ENCODE results near the gene PLA2G2F. TPM values are rescaled to one million over a fixed set of nuclear protein-coding genes. Genes with fewer than 3 reads are reported as not detected.

PLA2G2F gene
- polyA plus RNA-seq, 2 of the 4 experiments (the other 2 are of a cell fraction) = not detected

GRCh38 chr1:20093303-20093702, 45.8 kb upstream of the PLA2G2F start:
- POLR2A ChIA-PET = no interaction called here
- CTCF ChIA-PET = interaction anchor here (4.0 kb wide), 1 partner anchor 8 kb away, joined by 18 read pairs; no protein-coding TSS in a partner anchor
- no peak for DNase-seq (ENCODE audit: low read depth in 1 of 2, low spot score in 1 of 2)
- Histone ChIP-seq H3K27ac (no peak overlapping the region), H3K4me1 (no peaks in the 10 kb centered on the region), H3K4me3 (no peak overlapping the region), H3K4me2 (no peak overlapping the region), H3K9me3 (peaks cover 11% of the 10 kb centered on the region; the same call in 1 of the 3 replicates)
- 58% methylated on average over 3 of the region's 5 CpGs for WGBS (ENCODE audit: missing lambda C conversion rate)
- no peak for FAIRE-seq
- no peak for TF ChIP-seq ESRRA (IDR thresholded peaks at IDR 0.05; ENCODE audit: borderline replicate concordance, low read length)
- no peak for TF ChIP-seq POLR2A (IDR thresholded peaks at IDR 0.05; ENCODE audit: low read length)
- TF ChIP-seq TP53 (CRISPR knock-in tag; IDR thresholded peaks at IDR 0.05) = no peak
- TF ChIP-seq NPAS2 (CRISPR knock-in tag; IDR thresholded peaks at IDR 0.05; ENCODE audit: borderline replicate concordance) = no peak
- no peak for TF ChIP-seq HOXB13 (CRISPR knock-in tag; IDR thresholded peaks at IDR 0.05; ENCODE audit: low read depth)
- no peak for TF ChIP-seq HEYL (CRISPR knock-in tag; IDR thresholded peaks at IDR 0.05)
- no peak for TF ChIP-seq CEBPB (IDR thresholded peaks at IDR 0.05)
- TF ChIP-seq CBX8 (IDR thresholded peaks at IDR 0.05) = no peak
- no peak for TF ChIP-seq MYC (IDR thresholded peaks at IDR 0.05; ENCODE audit: borderline replicate concordance, low read length)
- TF ChIP-seq CHD2 (IDR thresholded peaks at IDR 0.05; ENCODE audit: low read length, partially characterized antibody) = no peak
- no peak for TF ChIP-seq FOXS1 (CRISPR knock-in tag; IDR thresholded peaks at IDR 0.05)
- no peak for TF ChIP-seq TFCP2L1 (CRISPR knock-in tag; IDR thresholded peaks at IDR 0.05)
- no peak for ATAC-seq

GRCh38 chr1:20093940-20094391, 45.2 kb upstream of the PLA2G2F start:
- Histone ChIP-seq H3K9me3 (peaks cover 11% of the 10 kb centered on the region; the same call in 1 of the 3 replicates), H3K4me2 (no peak overlapping the region), H3K4me1 (no peaks in the 10 kb centered on the region), H3K4me3 (no peak overlapping the region), H3K27ac (no peak overlapping the region)
- FAIRE-seq (no peak), DNase-seq (ENCODE audit: low read depth in 1 of 2, low spot score in 1 of 2) (no peak), ATAC-seq (no peak)
- WGBS (ENCODE audit: missing lambda C conversion rate) = 40% methylated on average over 5 of the region's 5 CpGs
- POLR2A ChIA-PET = no interaction called here
- TF ChIP-seq NPAS2 (CRISPR knock-in tag; IDR thresholded peaks at IDR 0.05; ENCODE audit: borderline replicate concordance) (no peak), BHLHE40 (IDR thresholded peaks at IDR 0.05; ENCODE audit: low read depth, low read length) (no peak), FOXS1 (CRISPR knock-in tag; IDR thresholded peaks at IDR 0.05) (no peak), HOXB5 (CRISPR knock-in tag; IDR thresholded peaks at IDR 0.05) (no peak), CHD2 (IDR thresholded peaks at IDR 0.05; ENCODE audit: low read length, partially characterized antibody) (no peak), MAX (IDR thresholded peaks at IDR 0.05) (no peak), NR3C1 (IDR thresholded peaks at IDR 0.05) (no peak), CBX2 (IDR thresholded peaks at IDR 0.05; ENCODE audit: borderline replicate concordance, low read depth) (no peak), CBX8 (IDR thresholded peaks at IDR 0.05) (no peak), EP300 (IDR thresholded peaks at IDR 0.05) (no peak), ESRRA (IDR thresholded peaks at IDR 0.05; ENCODE audit: borderline replicate concordance, low read length) (no peak), E2F6 (IDR thresholded peaks at IDR 0.05; ENCODE audit: borderline replicate concordance, low read depth) (no peak), TFCP2L1 (CRISPR knock-in tag; IDR thresholded peaks at IDR 0.05) (no peak), RAD21 (conservative IDR thresholded peaks at IDR 0.05 in 1 of 2, IDR thresholded peaks at IDR 0.05 in 1 of 2) (no peak), USF2 (IDR thresholded peaks at IDR 0.05) (no peak), HMGXB4 (CRISPR knock-in tag; IDR thresholded peaks at IDR 0.05; ENCODE audit: borderline replicate concordance) (no peak), ZFP36 (IDR thresholded peaks at IDR 0.05; ENCODE audit: borderline replicate concordance, partially characterized antibody) (no peak), JUNB (IDR thresholded peaks at IDR 0.05) (no peak), GATA3 (IDR thresholded peaks at IDR 0.05; ENCODE audit: borderline replicate concordance) (no peak)
- CTCF ChIA-PET = interaction anchor here (0.5 kb wide), 1 partner anchor 141 kb away, joined by 3 read pairs; no protein-coding TSS in a partner anchor
